ENCODE results near the gene ATP13A4. TPM values are rescaled to one million over a fixed set of nuclear protein-coding genes. Genes with fewer than 3 reads are reported as not detected.

Gene ATP13A4
- total and polyA plus RNA-seq, 2 of the 8 experiments (the other 6 are each of a cell fraction or from before 2014, with no cell fraction given): 0.12 TPM; not detected in 1

DNA sequence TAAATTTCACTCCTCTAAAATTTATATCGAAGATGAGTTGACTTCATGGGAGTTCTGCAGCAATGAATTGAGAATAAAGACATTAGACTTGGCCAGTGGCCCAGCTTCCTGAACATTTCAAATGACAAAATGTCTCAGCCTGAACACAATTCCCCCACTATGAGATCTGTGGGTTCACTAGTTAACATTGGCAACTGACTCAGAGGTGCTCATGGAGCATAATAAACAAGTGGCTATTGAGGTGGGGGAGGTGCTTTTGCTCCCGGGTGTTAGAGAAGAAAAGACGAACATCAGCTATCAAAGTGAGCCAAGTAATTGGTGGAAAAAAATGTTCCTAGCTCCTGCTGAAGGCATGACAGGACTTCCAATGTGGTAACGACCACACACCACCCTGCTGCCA, 6.3 kb downstream of the ATP13A4 start:
- peaks cover 0 to 4% (median 0%) of the 10 kb centered on the region in 4 experiments; a peak in 1 of 7 replicates for H3K4me1 ChIP-seq (replicated peaks in 1 of 4; ENCODE audit: control insufficient read depth in 3 of 4, insufficient read depth in 4 of 4, low read length in 3 of 4)
- H3K36me3 ChIP-seq (ENCODE audit: control insufficient read depth in 2 of 4, insufficient read depth in 4 of 4, low read length in 3 of 4): no peaks in the 10 kb centered on the region
- H3K79me1 ChIP-seq (ENCODE audit: low read depth, low read length): no peaks in the 10 kb centered on the region
- H4K5ac ChIP-seq (ENCODE audit: insufficient read length, low read depth, low read length): no peak overlapping the region
- H3K9me3 ChIP-seq (ENCODE audit: insufficient read depth in 2 of 2, low read depth in 1 of 2, low read length in 1 of 2): peaks cover 0 to 5% of the 10 kb centered on the region in 2 experiments; a peak in 1 of 4 replicates
- no peak overlapping the region for H2AK5ac ChIP-seq (ENCODE audit: low read depth, low read length)
- no peaks in the 10 kb centered on the region for H3K27me3 ChIP-seq (replicated peaks in 1 of 4; ENCODE audit: control insufficient read depth in 3 of 4, extremely low read depth in 1 of 4, insufficient read depth in 3 of 4, low read length in 3 of 4)
- H3K79me2 ChIP-seq (ENCODE audit: control insufficient read depth in 1 of 2, insufficient read depth in 2 of 2, low read length in 2 of 2): no peaks in the 10 kb centered on the region
- H4K91ac ChIP-seq (replicated peaks; ENCODE audit: insufficient read length, low read length): no peak overlapping the region
- H3K27ac ChIP-seq (ENCODE audit: low read depth, low read length): no peak overlapping the region
- H2BK5ac ChIP-seq (ENCODE audit: low read depth, low read length): no peak overlapping the region
- FAIRE-seq (peak; percentile 24), DNase-seq (ENCODE audit: low read depth in 1 of 2, low spot score in 2 of 2) (no peak)
- CTCF ChIA-PET (ENCODE audit: partially characterized antibody): interaction anchor here (0.6 to 1.6 kb wide), 5 partner anchors 11 to 1729 kb away, joined by 3 to 6 read pairs (median 3); no protein-coding TSS in a partner anchor
- H3K23me2 ChIP-seq (ENCODE audit: low read depth, low read length): no peaks in the 10 kb centered on the region
- no peak overlapping the region for H3K4me3 ChIP-seq (ENCODE audit: extremely low read depth in 1 of 4, insufficient read depth in 2 of 4, low read depth in 3 of 4, low read length in 4 of 4)
- POLR2A ChIA-PET (ENCODE audit: partially characterized antibody): no interaction called here
- H2BK15ac ChIP-seq (ENCODE audit: low read length): no peak overlapping the region
- H2AFZ ChIP-seq (ENCODE audit: low read length): peak overlapping the region; percentile 92
- H3K56ac ChIP-seq (replicated peaks; ENCODE audit: insufficient read length, low read depth, low read length): no peak overlapping the region
- no peak overlapping the region; the same call in 1 of the 2 replicates for H2BK12ac ChIP-seq (ENCODE audit: low read depth, low read length)
- no peak overlapping the region for H3K14ac ChIP-seq (ENCODE audit: insufficient read length)
- no peak overlapping the region for H2BK20ac ChIP-seq (ENCODE audit: low read length)
- H4K8ac ChIP-seq (ENCODE audit: extremely low read depth, insufficient read depth, low read length): no peak overlapping the region
- WGBS, 2 experiments (ENCODE audit: extremely low coverage in 1 of 2, insufficient coverage in 1 of 2, insufficient read length in 1 of 2, insufficient replicate concordance in 2 of 2, low coverage in 1 of 2, low lambda C conversion rate in 2 of 2, missing lambda C conversion rate in 1 of 2): 69% methylated on average over 4 of the region's 4 CpGs; no CpG with 5 or more reads in 1 of the 2 experiments
- no peak overlapping the region for H3K4ac ChIP-seq (replicated peaks; ENCODE audit: insufficient read length, low read depth, low read length)
- no peak overlapping the region; a peak in 1 of 4 replicates for H3K4me2 ChIP-seq (ENCODE audit: insufficient read depth in 1 of 2, low read depth in 2 of 2, low read length in 2 of 2)
- no peak overlapping the region for H3K23ac ChIP-seq (ENCODE audit: insufficient read length)
- H2BK120ac ChIP-seq (replicated peaks; ENCODE audit: low read depth, low read length): no peak overlapping the region
- H3K18ac ChIP-seq (ENCODE audit: extremely low read depth, low read length): no peak overlapping the region
- H3K9ac ChIP-seq (replicated peaks in 1 of 4; ENCODE audit: extremely low read depth in 1 of 4, low read depth in 3 of 4, low read length in 3 of 4): no peak overlapping the region
- no peaks in the 10 kb centered on the region for H4K20me1 ChIP-seq (replicated peaks in 1 of 2; ENCODE audit: control insufficient read depth in 1 of 2, insufficient read depth in 2 of 2, low read length in 2 of 2)
- TF ChIP-seq KDM1A (IDR thresholded peaks at IDR 0.05; ENCODE audit: borderline replicate concordance, low read length): no peak
- TF ChIP-seq POLR2A (IDR thresholded peaks at IDR 0.05; ENCODE audit: control extremely low read depth in 1 of 2, low read depth in 2 of 2, low read length in 2 of 2): no peak
- TF ChIP-seq POLR2AphosphoS5 (IDR thresholded peaks at IDR 0.05; ENCODE audit: low read depth, low read length): no peak
- no peak for TF ChIP-seq TAF1 (IDR thresholded peaks at IDR 0.05; ENCODE audit: low read depth, low read length)
- no peak for TF ChIP-seq CREB1 (IDR thresholded peaks at IDR 0.05)
- TF ChIP-seq, protein P1, sequence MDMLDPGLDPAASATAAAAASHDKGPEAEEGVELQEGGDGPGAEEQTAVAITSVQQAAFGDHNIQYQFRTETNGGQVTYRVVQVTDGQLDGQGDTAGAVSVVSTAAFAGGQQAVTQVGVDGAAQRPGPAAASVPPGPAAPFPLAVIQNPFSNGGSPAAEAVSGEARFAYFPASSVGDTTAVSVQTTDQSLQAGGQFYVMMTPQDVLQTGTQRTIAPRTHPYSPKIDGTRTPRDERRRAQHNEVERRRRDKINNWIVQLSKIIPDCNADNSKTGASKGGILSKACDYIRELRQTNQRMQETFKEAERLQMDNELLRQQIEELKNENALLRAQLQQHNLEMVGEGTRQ (IDR thresholded peaks at IDR 0.05; ENCODE audit: low read length): no peak
- TF ChIP-seq TAF7 (optimal IDR thresholded peaks at IDR 0.05; ENCODE audit: borderline replicate concordance, low read depth, low read length): no peak
- no peak for TF ChIP-seq SP1 (IDR thresholded peaks at IDR 0.05; ENCODE audit: low read depth, low read length)
- no peak for TF ChIP-seq BCL11A (IDR thresholded peaks at IDR 0.05; ENCODE audit: low read depth in 2 of 2, low read length in 2 of 2)
